Hindlimb muscle (tissue), 1 donor: ENCODE measurements around the gene CYB5D1. TPM values are rescaled to one million over a fixed set of nuclear protein-coding genes. Genes with fewer than 3 reads are reported as not detected.
A peak's percentile ranks its signal among the peaks of the same experiment; 100 is the strongest.
"Not testable (repeated sequence)": the region's sequence is repeated elsewhere in the genome, so short reads cannot be mapped to it uniquely, and the experiment has no call there.

ENCODE experiments used
- DNase-seq: peaks from one replicate; pipeline ENCODE4 v3.0.0-alpha.2; 2013
- polyA plus RNA-seq: library from polyadenylated mRNA; unstranded; fragments of 120-200 nt; gene quantifications from one replicate; pipeline ENCODE4 v1.2.1, GENCODE V29; 2013; ENCODE audit not compliant: insufficient read length

Gene CYB5D1
- polyA plus RNA-seq, 1 donor: 8.2 TPM

- DNase-seq: peak; percentile 58
These were observed 1.6 kb upstream of the CYB5D1 start for GRCh38 chr17:7856011-7856810.

GRCh38 chr17:7856811-7857712, 741 bp upstream of the CYB5D1 start, which contains the start of gene NAA38:
Gene NAA38, minus strand, starts transcription at chr17:7857559. Its CDS starts 96 bp downstream, at chr17:7857463.
- DNase-seq: peak; percentile 99

- no peak for DNase-seq
These were observed 663 bp downstream of the CYB5D1 start for GRCh38 chr17:7858522-7858810.

- DNase-seq: no peak
These were observed 1.2 kb downstream of the CYB5D1 start for GRCh38 chr17:7859028-7859427.

- DNase-seq: no peak
These were observed 5.1 kb downstream of the CYB5D1 start for GRCh38 chr17:7862692-7863437.

GRCh38 chr17:7864384-7864783, 6.6 kb downstream of the CYB5D1 start:
- DNase-seq: not testable (repeated sequence)

GRCh38 chr17:7864995-7865650, 7.3 kb downstream of the CYB5D1 start:
- no peak for DNase-seq

GRCh38 chr17:7867881-7868329, 10.1 kb downstream of the CYB5D1 start:
- DNase-seq: no peak

- no peak for DNase-seq
These were observed 15.2 kb downstream of the CYB5D1 start for GRCh38 chr17:7873051-7873450.

GRCh38 chr17:7875804-7876370, 18.1 kb downstream of the CYB5D1 start:
- no peak for DNase-seq

- DNase-seq: no peak
These were observed 20.4 kb downstream of the CYB5D1 start for GRCh38 chr17:7878234-7878633.

GRCh38 chr17:7880076-7880868, 22.5 kb downstream of the CYB5D1 start:
- no peak for DNase-seq

GRCh38 chr17:7881276-7882054, 23.7 kb downstream of the CYB5D1 start:
- DNase-seq: no peak

GRCh38 chr17:7882068-7882467, 24.3 kb downstream of the CYB5D1 start:
- no peak for DNase-seq

GRCh38 chr17:7882629-7883028, 24.8 kb downstream of the CYB5D1 start:
- DNase-seq: no peak

- peak; percentile 42 for DNase-seq
These were observed 26.1 kb downstream of the CYB5D1 start for GRCh38 chr17:7883781-7884386.

GRCh38 chr17:7884581-7885366, 27.0 kb downstream of the CYB5D1 start:
- no peak for DNase-seq

- DNase-seq: peak; percentile 60
These were observed 27.8 kb downstream of the CYB5D1 start for GRCh38 chr17:7885367-7886226.
